IMR-90 (cell line): ENCODE measurements around the gene ADGRG6. TPM values are rescaled to one million over a fixed set of nuclear protein-coding genes. Genes with fewer than 3 reads are reported as not detected.

ENCODE experiments used
- ATAC-seq: fragments of 200-7000 bp; cut with Tn5 transposase; 2 replicates; pipeline ENCODE4 v1.9.1; 2020; ENCODE audit warnings: low read depth, mild to moderate bottlenecking, moderate library complexity
- BruUV-seq: library from RNA; stranded (reverse); fragments of 400-500 nt; replicated peaks from 2 replicates; lab custom pipeline; 2021; lab: Mats Ljungman, UMichigan
- CTCF ChIA-PET: fragments of 300-600 bp; formaldehyde crosslinking; extraction: SDS; loops from one replicate; lab custom pipeline; 2021; ENCODE audit warnings: antibody characterized with exemption; lab: Yijun Ruan, JAX
- POLR2A ChIA-PET: fragments of 300-600 bp; sonication (Branson Sonifier 250); formaldehyde crosslinking; loops from one replicate; lab custom pipeline; 2022; ENCODE audit warnings: antibody characterized with exemption; ENCODE audit not compliant: unreplicated experiment; lab: Charles Lee
- DNase-seq: peaks from one replicate; pipeline ENCODE4 v3.0.0; 2013
- H2AFZ ChIP-seq: replicated peaks from 2 replicates; pipeline ENCODE3; 2013; ENCODE audit warnings: low read length, mild to moderate bottlenecking; ENCODE audit not compliant: poor library complexity
- H2AK5ac ChIP-seq: 2 replicates; pipeline ENCODE4 v1.6.1; 2013; ENCODE audit warnings: low read depth, low read length, inconsistent platforms
- H2AK9ac ChIP-seq: replicated peaks from 2 replicates; pipeline ENCODE3; 2013; ENCODE audit warnings: mild to moderate bottlenecking, low read depth, low read length, moderate library complexity; ENCODE audit not compliant: poor library complexity
- H2BK120ac ChIP-seq: 2 replicates; pipeline ENCODE4 v1.6.1; 2013; ENCODE audit warnings: low read depth, low read length, inconsistent platforms
- H2BK15ac ChIP-seq: 3 replicates; pipeline ENCODE4 v1.6.1; 2013; ENCODE audit warnings: low read depth, low read length, inconsistent platforms
- H2BK20ac ChIP-seq: 2 replicates; pipeline ENCODE4 v1.6.1; 2013; ENCODE audit warnings: low read depth, mild to moderate bottlenecking, inconsistent platforms, low read length, moderate library complexity
- H2BK5ac ChIP-seq: 2 replicates; pipeline ENCODE4 v1.6.1; 2013; ENCODE audit warnings: mild to moderate bottlenecking, low read depth, low read length, inconsistent platforms; ENCODE audit not compliant: poor library complexity, severe bottlenecking
- H3K14ac ChIP-seq: replicated peaks from 2 replicates; pipeline ENCODE4 v1.6.1; 2013; ENCODE audit warnings: low read depth, low read length, inconsistent platforms
- H3K18ac ChIP-seq: 2 replicates; pipeline ENCODE4 v1.6.1; 2013; ENCODE audit warnings: low read depth, low read length, control low read depth
- H3K23ac ChIP-seq: 2 replicates; pipeline ENCODE4 v1.6.1; 2013; ENCODE audit warnings: low read depth, low read length, inconsistent platforms
- H3K27ac ChIP-seq: 2 replicates; pipeline ENCODE4 v1.5.1; 2013; ENCODE audit warnings: mild to moderate bottlenecking, control low read depth, low read length; ENCODE audit not compliant: insufficient read depth
- H3K27me3 ChIP-seq: 2 replicates; pipeline ENCODE4 v1.6.1; 2013; ENCODE audit warnings: low read length; ENCODE audit not compliant: control insufficient read depth, insufficient read depth
- H3K36me3 ChIP-seq: 2 replicates; pipeline ENCODE4 v1.6.1; 2013; ENCODE audit warnings: low read length, mixed read lengths; ENCODE audit not compliant: control insufficient read depth, insufficient read depth
- H3K4ac ChIP-seq: 2 replicates; pipeline ENCODE4 v1.6.1; 2013; ENCODE audit warnings: low read depth, low read length, inconsistent platforms
- H3K4me1 ChIP-seq: 2 replicates; pipeline ENCODE4 v1.6.1; 2013; ENCODE audit warnings: low read length, mixed read lengths; ENCODE audit not compliant: control insufficient read depth, insufficient read depth
- H3K4me2 ChIP-seq: 2 replicates; pipeline ENCODE4 v1.6.1; 2013; ENCODE audit warnings: low read depth, mild to moderate bottlenecking, control low read depth, low read length, moderate library complexity
- H3K4me3 ChIP-seq: 2 replicates; pipeline ENCODE4 v1.5.1; 2013; ENCODE audit warnings: low read depth, mild to moderate bottlenecking, control low read depth, low read length, moderate library complexity; ENCODE audit not compliant: insufficient read depth
- H3K56ac ChIP-seq: 2 replicates; pipeline ENCODE4 v1.6.1; 2013; ENCODE audit warnings: low read length, inconsistent platforms; ENCODE audit not compliant: insufficient read depth; ENCODE audit errors: extremely low read depth
- H3K79me1 ChIP-seq, 2 experiments: 2 replicates each; pipeline ENCODE4 v1.6.1; 2013; ENCODE audit warnings: low read length in 2 of 2, inconsistent platforms in 1 of 2, low read depth in 1 of 2
- H3K9ac ChIP-seq: 2 replicates; pipeline ENCODE4 v1.6.1; 2013; ENCODE audit warnings: low read depth, low read length, control low read depth
- H3K9me1 ChIP-seq: 2 replicates; pipeline ENCODE4 v1.6.1; 2013; ENCODE audit warnings: low read length, inconsistent platforms; ENCODE audit not compliant: insufficient read depth
- H3K9me3 ChIP-seq: 2 replicates; pipeline ENCODE4 v1.6.1; 2013; ENCODE audit warnings: low read length; ENCODE audit not compliant: control insufficient read depth, insufficient read depth
- H4K20me1 ChIP-seq: 2 replicates; pipeline ENCODE4 v1.6.1; 2013; ENCODE audit warnings: low read length, inconsistent platforms; ENCODE audit not compliant: insufficient read depth
- H4K5ac ChIP-seq: 2 replicates; pipeline ENCODE4 v1.6.1; 2013; ENCODE audit warnings: mild to moderate bottlenecking, low read depth, low read length, control low read depth
- H4K8ac ChIP-seq, 2 experiments: 2 replicates each; pipeline ENCODE4 v1.6.1; 2013; ENCODE audit warnings: low read depth in 2 of 2, low read length in 2 of 2, control low read depth in 1 of 2, inconsistent platforms in 1 of 2
- H4K91ac ChIP-seq: 2 replicates; pipeline ENCODE4 v1.6.1; 2013; ENCODE audit warnings: low read depth, low read length, inconsistent platforms; ENCODE audit not compliant: insufficient read depth
- FOS ChIP-seq: fragments of 150-350 bp; IDR thresholded peaks from 2 replicates; pipeline ENCODE4 v1.6.1; 2016; ENCODE audit warnings: low read depth, low read length
- MAFK ChIP-seq: IDR thresholded peaks from 2 replicates; pipeline ENCODE4 v1.6.1; 2012; ENCODE audit warnings: low read depth, low read length, improper control_type of control experiment
- RCOR1 ChIP-seq: IDR thresholded peaks from 2 replicates; pipeline ENCODE4 v1.6.1; 2012; ENCODE audit warnings: mild to moderate bottlenecking, low read length, improper control_type of control experiment; ENCODE audit not compliant: insufficient replicate concordance
- RFX5 ChIP-seq: IDR thresholded peaks from 2 replicates; pipeline ENCODE4 v1.8.0; 2012; ENCODE audit warnings: low read depth, mild to moderate bottlenecking, low read length, moderate library complexity
- SMC3 ChIP-seq: fragments of 150-350 bp; IDR thresholded peaks from 2 replicates; pipeline ENCODE4 v1.6.1; 2016; ENCODE audit warnings: low read depth, mild to moderate bottlenecking, antibody characterized with exemption, low read length, moderate library complexity
- WGBS, 2 experiments: methylation state at CpG; one replicate each; pipeline versions ENCODE4 v1.1.5 to v1.1.7; 2013; ENCODE audit warnings: missing lambda C conversion rate in 2 of 2; ENCODE audit not compliant: insufficient read length in 1 of 2; ENCODE audit errors: extremely low coverage in 2 of 2; 5-methylcytosine and 5-hydroxymethylcytosine counted together
- dilution Hi-C: fragments of 300-500 bp; cut with HindIII; formaldehyde crosslinking; loops from one replicate; pipeline ENCODE4 v1.14.3; 2018; ENCODE audit warnings: low sequenced_read_pairs; ENCODE audit not compliant: unreplicated experiment
- in situ Hi-C: fragments of 300-500 bp; cut with MboI; formaldehyde crosslinking; loops from 3 replicates; pipeline ENCODE4 v1.14.3; 2019; ENCODE audit warnings: low sequenced_read_pairs, inconsistent platforms, mixed read lengths
- intact Hi-C: fragments of 100-400 bp; cut with micrococcal nuclease; formaldehyde crosslinking; loops from 2 replicates; pipeline ENCODE4 v1.10.0; 2022
- polyA plus RNA-seq, 3 experiments: library from polyadenylated mRNA; depleted of rRNA; stranded (reverse); fragments of >200 nt; gene quantifications; 2 replicates each; pipeline ENCODE4 v1.2.3, GENCODE V29; 2012; ENCODE audit warnings: low replicate concordance in 1 of 3
- total RNA-seq: library from RNA; depleted of rRNA; stranded (reverse); fragments of >200 nt; gene quantifications from 2 replicates; pipeline ENCODE4 v1.2.3, GENCODE V29; 2012
- TF ChIP-seq, protein P1 (sequence below): fragments of 150-350 bp; IDR thresholded peaks from 2 replicates; pipeline ENCODE4 v1.6.1; 2016; ENCODE audit warnings: low read depth, mild to moderate bottlenecking, low read length, moderate library complexity, borderline replicate concordance

Gene ADGRG6
- total and polyA plus RNA-seq, 2 of the 4 experiments (the other 2 are of a cell fraction), result 10.0 to 20.3 TPM

DNA sequence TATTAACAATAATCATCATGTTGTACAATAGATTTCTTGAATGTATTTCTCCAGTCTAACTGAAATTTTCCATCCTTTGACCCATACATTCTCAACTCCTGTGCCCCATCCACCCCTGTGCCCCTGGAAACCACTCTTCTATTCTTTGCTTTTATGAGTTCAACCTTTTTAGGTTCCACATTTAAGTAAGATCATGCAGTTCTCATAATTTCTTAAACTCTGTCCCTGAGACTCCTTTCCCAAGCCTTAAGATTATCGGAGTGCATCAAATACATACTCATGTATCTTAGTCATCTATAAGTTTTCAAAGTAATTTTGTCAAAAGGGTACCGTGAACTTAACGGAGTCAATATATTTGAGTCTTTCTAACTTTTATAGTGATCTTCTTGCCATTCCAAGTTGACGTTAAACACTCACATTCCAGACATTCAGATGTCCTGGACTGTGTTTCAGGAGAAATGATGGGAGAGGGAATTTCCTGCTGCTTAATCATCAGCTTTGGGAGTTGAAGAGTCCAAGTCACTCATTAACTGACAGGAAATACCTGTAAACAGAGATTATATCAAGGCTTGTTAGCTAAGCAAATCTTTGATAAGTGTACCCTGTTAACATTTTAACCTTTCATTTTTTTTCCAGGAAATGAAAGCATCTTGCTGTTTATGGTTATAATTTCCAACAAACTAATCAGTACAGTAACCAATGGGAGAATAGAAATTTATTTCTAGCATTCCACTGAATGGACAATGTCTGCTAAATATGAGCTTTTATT is 73.3 kb downstream of the ADGRG6 start:
- no peak overlapping the region for H2AFZ ChIP-seq
- dilution Hi-C loops, result no loop called here
- DNase-seq (peak; percentile 83), ATAC-seq (peak; percentile 66)
- H3K79me1 ChIP-seq, result peaks cover 5 to 22% of the 10 kb centered on the region in 2 experiments; a peak in 2 of 4 replicates
- peak overlapping the region; percentile 88 for H3K14ac ChIP-seq
- no peak overlapping the region for H2AK9ac ChIP-seq
- H4K8ac ChIP-seq, result peak overlapping the region; percentile 68 to 86
- H3K4me2 ChIP-seq, result peak overlapping the region; percentile 79
- H3K23ac ChIP-seq, result peak overlapping the region; percentile 88
- peak overlapping the region; percentile 97 for H2BK5ac ChIP-seq
- no peaks in the 10 kb centered on the region for H4K20me1 ChIP-seq
- H4K5ac ChIP-seq, result peak overlapping the region; percentile 97
- peak overlapping the region; percentile 87 for H3K56ac ChIP-seq
- in situ Hi-C loops, result no loop called here
- H2AK5ac ChIP-seq, result peak overlapping the region; percentile 86; the same call in 1 of the 2 replicates
- peaks cover 12% of the 10 kb centered on the region for H3K9me1 ChIP-seq
- peak overlapping the region; percentile 96 for H3K4ac ChIP-seq
- peak overlapping the region; percentile 99 for H2BK120ac ChIP-seq
- H3K36me3 ChIP-seq, result no peaks in the 10 kb centered on the region
- H2BK20ac ChIP-seq, result peak overlapping the region; percentile 99
- H3K18ac ChIP-seq, result peak overlapping the region; percentile 97
- no TSS peak for BruUV-seq
- H4K91ac ChIP-seq, result peak overlapping the region; percentile 89
- WGBS, 2 experiments, result no CpG with 5 or more reads among the region's 4 CpGs
- ChIA-PET CTCF (interaction anchor here (1.4 kb wide), 1 partner anchor 13 kb away, joined by 3 read pairs; no protein-coding TSS in a partner anchor), POLR2A (no interaction called here)
- peak overlapping the region; percentile 81; the same call in 2 of the 3 replicates for H2BK15ac ChIP-seq
- H3K27me3 ChIP-seq, result no peaks in the 10 kb centered on the region
- H3K9me3 ChIP-seq, result no peaks in the 10 kb centered on the region
- peak overlapping the region; percentile 79 for H3K27ac ChIP-seq
- intact Hi-C loops, result no loop called here
- H3K9ac ChIP-seq, result peak overlapping the region; percentile 39; the same call in 1 of the 2 replicates
- peaks cover 17% of the 10 kb centered on the region for H3K4me1 ChIP-seq
- H3K4me3 ChIP-seq, result no peak overlapping the region
- TF ChIP-seq MAFK (no peak), SMC3 (no peak), FOS (no peak), RFX5 (no peak), RCOR1 (no peak)
- TF ChIP-seq, protein P1, sequence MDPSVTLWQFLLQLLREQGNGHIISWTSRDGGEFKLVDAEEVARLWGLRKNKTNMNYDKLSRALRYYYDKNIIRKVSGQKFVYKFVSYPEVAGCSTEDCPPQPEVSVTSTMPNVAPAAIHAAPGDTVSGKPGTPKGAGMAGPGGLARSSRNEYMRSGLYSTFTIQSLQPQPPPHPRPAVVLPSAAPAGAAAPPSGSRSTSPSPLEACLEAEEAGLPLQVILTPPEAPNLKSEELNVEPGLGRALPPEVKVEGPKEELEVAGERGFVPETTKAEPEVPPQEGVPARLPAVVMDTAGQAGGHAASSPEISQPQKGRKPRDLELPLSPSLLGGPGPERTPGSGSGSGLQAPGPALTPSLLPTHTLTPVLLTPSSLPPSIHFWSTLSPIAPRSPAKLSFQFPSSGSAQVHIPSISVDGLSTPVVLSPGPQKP, result no peak
